Measurements from ENCODE around the gene BRD9. TPM values are rescaled to one million over a fixed set of nuclear protein-coding genes. Genes with fewer than 3 reads are reported as not detected.
A peak's percentile ranks its signal among the peaks of the same experiment; 100 is the strongest.

The BRD9 gene
- total and polyA plus RNA-seq, 2 of the 13 experiments (the other 11 are each of a cell fraction or from before 2014, with no cell fraction given), result 5.2 to 22.9 TPM

DNA sequence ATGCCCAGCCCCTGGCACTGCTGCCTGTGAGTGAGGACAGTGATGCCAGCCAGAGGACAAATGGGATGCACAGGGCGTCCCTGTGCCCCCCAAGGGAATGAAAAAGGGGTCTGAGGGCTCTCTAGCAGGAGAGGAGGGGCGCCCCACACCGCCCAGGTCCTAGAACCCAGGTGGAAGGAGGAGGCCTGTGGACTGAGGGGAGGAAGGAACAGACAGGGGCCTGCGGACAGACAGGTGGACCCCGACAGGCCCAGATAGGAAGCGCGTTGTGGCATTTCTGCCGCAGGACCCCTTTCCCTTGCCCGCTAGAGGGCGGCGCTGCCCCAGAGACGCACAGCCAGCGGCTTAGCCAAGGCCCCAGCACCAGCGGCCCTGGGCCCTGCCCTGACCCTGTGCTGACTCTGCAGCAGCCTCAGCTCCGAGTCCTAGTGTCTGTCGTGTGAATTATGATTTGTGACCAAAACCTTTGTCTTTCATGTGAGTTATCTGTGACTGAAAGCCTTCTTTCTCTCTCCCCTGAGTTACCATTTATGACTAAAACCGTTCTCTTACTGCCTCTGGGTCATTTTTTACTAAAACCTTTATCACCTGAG is 30.8 kb upstream of the BRD9 start (continued):
- TF ChIP-seq ZNF788 (CRISPR knock-in tag; IDR thresholded peaks at IDR 0.05; ENCODE audit: borderline replicate concordance) (peak; percentile 48; the same call in 1 of the 2 replicates), REST (IDR thresholded peaks at IDR 0.05; ENCODE audit: borderline replicate concordance in 1 of 2, low read depth in 1 of 2, low read length in 2 of 2) (no peak), SKI (IDR thresholded peaks at IDR 0.05; ENCODE audit: partially characterized antibody) (no peak), XRCC5 (optimal IDR thresholded peaks at IDR 0.05; ENCODE audit: low read length) (peak; percentile 79), ZNF101 (CRISPR knock-in tag; IDR thresholded peaks at IDR 0.05; ENCODE audit: borderline replicate concordance, low read depth) (no peak), SALL1 (CRISPR knock-in tag; IDR thresholded peaks at IDR 0.05) (peak; percentile 65), FOXP1 (IDR thresholded peaks at IDR 0.05) (no peak), FOXP1 (CRISPR knock-in tag; IDR thresholded peaks at IDR 0.05) (no peak), ISL2 (CRISPR knock-in tag; IDR thresholded peaks at IDR 0.05) (peak; percentile 50; the same call in 1 of the 2 replicates), RARA (CRISPR knock-in tag; IDR thresholded peaks at IDR 0.05) (0 out of 2 replicates have a peak, but pooled peaks have one; percentile 10), ATAD3A (CRISPR knock-in tag; IDR thresholded peaks at IDR 0.05) (no peak), MBD4 (IDR thresholded peaks at IDR 0.05; ENCODE audit: borderline replicate concordance, low read length) (no peak), DBP (CRISPR knock-in tag; IDR thresholded peaks at IDR 0.05; ENCODE audit: not compliant biosample characterization) (no peak), ZNF766 (CRISPR knock-in tag; IDR thresholded peaks at IDR 0.05; ENCODE audit: borderline replicate concordance) (no peak), ARNT2 (CRISPR knock-in tag; IDR thresholded peaks at IDR 0.05; ENCODE audit: low read depth) (no peak), KLF12 (CRISPR knock-in tag; IDR thresholded peaks at IDR 0.05; ENCODE audit: borderline replicate concordance) (no peak), RXRB (CRISPR knock-in tag; IDR thresholded peaks at IDR 0.05; ENCODE audit: borderline replicate concordance) (peak; percentile 38; the same call in 1 of the 2 replicates)
- TF ChIP-seq, protein P1, sequence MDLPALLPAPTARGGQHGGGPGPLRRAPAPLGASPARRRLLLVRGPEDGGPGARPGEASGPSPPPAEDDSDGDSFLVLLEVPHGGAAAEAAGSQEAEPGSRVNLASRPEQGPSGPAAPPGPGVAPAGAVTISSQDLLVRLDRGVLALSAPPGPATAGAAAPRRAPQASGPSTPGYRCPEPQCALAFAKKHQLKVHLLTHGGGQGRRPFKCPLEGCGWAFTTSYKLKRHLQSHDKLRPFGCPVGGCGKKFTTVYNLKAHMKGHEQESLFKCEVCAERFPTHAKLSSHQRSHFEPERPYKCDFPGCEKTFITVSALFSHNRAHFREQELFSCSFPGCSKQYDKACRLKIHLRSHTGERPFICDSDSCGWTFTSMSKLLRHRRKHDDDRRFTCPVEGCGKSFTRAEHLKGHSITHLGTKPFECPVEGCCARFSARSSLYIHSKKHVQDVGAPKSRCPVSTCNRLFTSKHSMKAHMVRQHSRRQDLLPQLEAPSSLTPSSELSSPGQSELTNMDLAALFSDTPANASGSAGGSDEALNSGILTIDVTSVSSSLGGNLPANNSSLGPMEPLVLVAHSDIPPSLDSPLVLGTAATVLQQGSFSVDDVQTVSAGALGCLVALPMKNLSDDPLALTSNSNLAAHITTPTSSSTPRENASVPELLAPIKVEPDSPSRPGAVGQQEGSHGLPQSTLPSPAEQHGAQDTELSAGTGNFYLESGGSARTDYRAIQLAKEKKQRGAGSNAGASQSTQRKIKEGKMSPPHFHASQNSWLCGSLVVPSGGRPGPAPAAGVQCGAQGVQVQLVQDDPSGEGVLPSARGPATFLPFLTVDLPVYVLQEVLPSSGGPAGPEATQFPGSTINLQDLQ (CRISPR knock-in tag; IDR thresholded peaks at IDR 0.05), result no peak
- TF ChIP-seq, protein P2, sequence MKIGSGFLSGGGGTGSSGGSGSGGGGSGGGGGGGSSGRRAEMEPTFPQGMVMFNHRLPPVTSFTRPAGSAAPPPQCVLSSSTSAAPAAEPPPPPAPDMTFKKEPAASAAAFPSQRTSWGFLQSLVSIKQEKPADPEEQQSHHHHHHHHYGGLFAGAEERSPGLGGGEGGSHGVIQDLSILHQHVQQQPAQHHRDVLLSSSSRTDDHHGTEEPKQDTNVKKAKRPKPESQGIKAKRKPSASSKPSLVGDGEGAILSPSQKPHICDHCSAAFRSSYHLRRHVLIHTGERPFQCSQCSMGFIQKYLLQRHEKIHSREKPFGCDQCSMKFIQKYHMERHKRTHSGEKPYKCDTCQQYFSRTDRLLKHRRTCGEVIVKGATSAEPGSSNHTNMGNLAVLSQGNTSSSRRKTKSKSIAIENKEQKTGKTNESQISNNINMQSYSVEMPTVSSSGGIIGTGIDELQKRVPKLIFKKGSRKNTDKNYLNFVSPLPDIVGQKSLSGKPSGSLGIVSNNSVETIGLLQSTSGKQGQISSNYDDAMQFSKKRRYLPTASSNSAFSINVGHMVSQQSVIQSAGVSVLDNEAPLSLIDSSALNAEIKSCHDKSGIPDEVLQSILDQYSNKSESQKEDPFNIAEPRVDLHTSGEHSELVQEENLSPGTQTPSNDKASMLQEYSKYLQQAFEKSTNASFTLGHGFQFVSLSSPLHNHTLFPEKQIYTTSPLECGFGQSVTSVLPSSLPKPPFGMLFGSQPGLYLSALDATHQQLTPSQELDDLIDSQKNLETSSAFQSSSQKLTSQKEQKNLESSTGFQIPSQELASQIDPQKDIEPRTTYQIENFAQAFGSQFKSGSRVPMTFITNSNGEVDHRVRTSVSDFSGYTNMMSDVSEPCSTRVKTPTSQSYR (CRISPR knock-in tag; IDR thresholded peaks at IDR 0.05; ENCODE audit: borderline replicate concordance), result no peak

Data from HepG2 (cell line).